GM23248 (cell line): Measurements from ENCODE around the gene FAM219A.

Source experiments
- EZH2 ChIP-seq: fragments of 200-600 bp; sonication (generic); IDR thresholded peaks from 2 replicates; pipeline ENCODE4 v1.6.1; 2018; ENCODE audit warnings: antibody characterized with exemption, mild to moderate bottlenecking; ENCODE audit not compliant: insufficient read depth, poor library complexity, severe bottlenecking
- EZH2phosphoT487 ChIP-seq: fragments of 200-600 bp; sonication (generic); IDR thresholded peaks from 2 replicates; pipeline ENCODE4 v1.6.1; 2018; ENCODE audit warnings: antibody characterized with exemption, moderate library complexity, mild to moderate bottlenecking, low read depth; ENCODE audit not compliant: insufficient read depth

DNA sequence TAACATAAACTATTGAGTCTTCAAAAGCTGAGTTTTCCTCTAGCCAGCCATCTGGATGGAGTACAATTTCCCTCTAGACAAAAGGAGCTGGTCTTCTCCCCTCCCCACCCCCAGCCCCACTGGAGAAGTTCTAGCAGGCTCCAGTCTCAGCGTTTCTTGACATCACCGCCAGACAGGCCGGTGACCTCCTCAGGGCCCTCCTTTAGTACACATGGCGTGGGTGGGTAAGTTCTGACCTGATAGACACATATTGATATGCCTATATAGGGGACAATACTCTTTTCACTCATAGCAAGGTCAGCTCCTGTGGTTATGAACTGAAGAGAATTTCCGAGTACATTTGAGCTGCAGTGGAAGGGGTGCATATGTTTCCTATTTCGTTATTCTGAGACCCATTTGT lies 27.5 kb upstream of the FAM219A start:
- no peak for TF ChIP-seq EZH2phosphoT487
- TF ChIP-seq EZH2 = no peak
